ENCODE results near the gene CCL21.

- TF ChIP-seq CTCF (optimal IDR thresholded peaks at IDR 0.05 in 1 of 3, IDR thresholded peaks at IDR 0.05 in 1 of 3, conservative IDR thresholded peaks at IDR 0.05 in 1 of 3; ENCODE audit: extremely low read depth in 1 of 3, insufficient read depth in 2 of 3, low read length in 3 of 3) (peak; percentile 62 to 98 (median 94)), EZH2 (IDR thresholded peaks at IDR 0.05; ENCODE audit: low read length) (no peak)
Observed at GRCh38 chr9:34701023-34701768, 8.7 kb downstream of the CCL21 start.
